ENCODE measurements around the gene CCDC177.

Gene CCDC177

GRCh38 chr14:69547701-69548348, 26.8 kb downstream of the CCDC177 start:
- H3K27ac ChIP-seq (ENCODE audit: insufficient read depth, low read depth, low read length, poor library complexity, severe bottlenecking): peak overlapping the region; percentile 64
- H3K9me3 ChIP-seq (ENCODE audit: control insufficient read depth, low read length): no peaks in the 10 kb centered on the region
- H3K4me3 ChIP-seq (ENCODE audit: insufficient read depth, low read depth, low read length): peak overlapping the region; percentile 37
- H3K36me3 ChIP-seq (ENCODE audit: control insufficient read depth, insufficient read depth, low read length): no peaks in the 10 kb centered on the region
- H3K27me3 ChIP-seq (ENCODE audit: control insufficient read depth, insufficient read depth, low read length, poor library complexity, severe bottlenecking): no peaks in the 10 kb centered on the region
- H3K4me1 ChIP-seq (ENCODE audit: control insufficient read depth, insufficient read depth, low read length): no peaks in the 10 kb centered on the region
- WGBS, 2 experiments: 3% methylated on average over 46 of the region's 46 CpGs

- Histone ChIP-seq H3K9me3 (ENCODE audit: control insufficient read depth, low read length) (no peaks in the 10 kb centered on the region), H3K27me3 (ENCODE audit: control insufficient read depth, insufficient read depth, low read length, poor library complexity, severe bottlenecking) (no peaks in the 10 kb centered on the region), H3K4me3 (ENCODE audit: insufficient read depth, low read depth, low read length) (no peak overlapping the region), H3K4me1 (ENCODE audit: control insufficient read depth, insufficient read depth, low read length) (no peaks in the 10 kb centered on the region), H3K27ac (ENCODE audit: insufficient read depth, low read depth, low read length, poor library complexity, severe bottlenecking) (no peak overlapping the region), H3K36me3 (ENCODE audit: control insufficient read depth, insufficient read depth, low read length) (no peaks in the 10 kb centered on the region)
- 76 to 82% methylated on average over 12 of the region's 12 CpGs for WGBS, 2 experiments
Observed at GRCh38 chr14:69543341-69544115, 31.1 kb downstream of the CCDC177 start.

- Histone ChIP-seq H3K27me3 (ENCODE audit: control insufficient read depth, insufficient read depth, low read length, poor library complexity, severe bottlenecking) (no peaks in the 10 kb centered on the region), H3K9me3 (ENCODE audit: control insufficient read depth, low read length) (no peaks in the 10 kb centered on the region), H3K36me3 (ENCODE audit: control insufficient read depth, insufficient read depth, low read length) (no peaks in the 10 kb centered on the region), H3K4me1 (ENCODE audit: control insufficient read depth, insufficient read depth, low read length) (no peaks in the 10 kb centered on the region), H3K27ac (ENCODE audit: insufficient read depth, low read depth, low read length, poor library complexity, severe bottlenecking) (no peak overlapping the region), H3K4me3 (ENCODE audit: insufficient read depth, low read depth, low read length) (no peak overlapping the region)
- WGBS, 2 experiments: 91 to 98% methylated on average over 2 of the region's 2 CpGs
Observed at GRCh38 chr14:69542311-69542710, 32.4 kb downstream of the CCDC177 start.

DNA sequence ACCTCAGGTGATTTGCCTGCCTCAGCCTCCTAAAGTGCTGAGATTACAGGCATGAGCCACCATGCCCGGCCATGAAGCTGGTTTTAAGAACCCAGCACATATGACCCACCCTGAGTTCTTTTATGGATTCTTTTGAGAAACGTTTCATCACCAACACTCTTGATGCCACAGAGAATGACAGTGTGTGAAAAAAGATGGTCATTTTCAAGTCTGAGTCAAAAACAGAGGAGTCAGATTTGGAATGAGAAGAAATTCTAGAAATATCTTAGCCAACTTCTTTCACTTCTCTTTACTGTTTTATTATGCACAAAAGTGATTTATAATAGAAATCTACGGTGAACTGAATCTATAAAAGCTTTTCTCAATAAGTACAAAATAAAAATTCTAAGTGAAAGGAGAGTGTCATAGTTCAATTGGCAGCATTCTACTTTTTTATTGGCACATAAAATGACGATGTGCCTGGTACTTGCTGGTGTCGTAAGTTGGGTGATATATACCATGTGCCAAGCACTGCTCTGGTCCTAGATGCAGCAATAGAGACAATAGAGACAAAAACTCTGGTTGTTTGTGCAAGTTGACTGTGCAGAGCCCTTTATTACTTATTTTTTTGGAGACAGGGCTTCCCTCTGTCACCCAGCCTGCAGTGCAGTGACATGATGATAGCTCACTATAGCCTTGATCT, 33.9 kb downstream of the CCDC177 start:
- Histone ChIP-seq H3K9me3 (ENCODE audit: control insufficient read depth, low read length) (no peaks in the 10 kb centered on the region), H3K27ac (ENCODE audit: insufficient read depth, low read depth, low read length, poor library complexity, severe bottlenecking) (no peak overlapping the region), H3K36me3 (ENCODE audit: control insufficient read depth, insufficient read depth, low read length) (no peaks in the 10 kb centered on the region), H3K27me3 (ENCODE audit: control insufficient read depth, insufficient read depth, low read length, poor library complexity, severe bottlenecking) (no peaks in the 10 kb centered on the region), H3K4me1 (ENCODE audit: control insufficient read depth, insufficient read depth, low read length) (no peaks in the 10 kb centered on the region), H3K4me3 (ENCODE audit: insufficient read depth, low read depth, low read length) (no peak overlapping the region)
- WGBS, 2 experiments: 93% methylated on average over 4 to 5 of the region's 5 CpGs

GRCh38 chr14:69539631-69540410, 34.9 kb downstream of the CCDC177 start:
- no peaks in the 10 kb centered on the region for H3K9me3 ChIP-seq (ENCODE audit: control insufficient read depth, low read length)
- H3K27me3 ChIP-seq (ENCODE audit: control insufficient read depth, insufficient read depth, low read length, poor library complexity, severe bottlenecking): no peaks in the 10 kb centered on the region
- H3K4me3 ChIP-seq (ENCODE audit: insufficient read depth, low read depth, low read length): no peak overlapping the region
- WGBS, 2 experiments: 86 to 93% methylated on average over 6 of the region's 6 CpGs
- no peaks in the 10 kb centered on the region for H3K36me3 ChIP-seq (ENCODE audit: control insufficient read depth, insufficient read depth, low read length)
- H3K4me1 ChIP-seq (ENCODE audit: control insufficient read depth, insufficient read depth, low read length): no peaks in the 10 kb centered on the region
- no peak overlapping the region for H3K27ac ChIP-seq (ENCODE audit: insufficient read depth, low read depth, low read length, poor library complexity, severe bottlenecking)

DNA sequence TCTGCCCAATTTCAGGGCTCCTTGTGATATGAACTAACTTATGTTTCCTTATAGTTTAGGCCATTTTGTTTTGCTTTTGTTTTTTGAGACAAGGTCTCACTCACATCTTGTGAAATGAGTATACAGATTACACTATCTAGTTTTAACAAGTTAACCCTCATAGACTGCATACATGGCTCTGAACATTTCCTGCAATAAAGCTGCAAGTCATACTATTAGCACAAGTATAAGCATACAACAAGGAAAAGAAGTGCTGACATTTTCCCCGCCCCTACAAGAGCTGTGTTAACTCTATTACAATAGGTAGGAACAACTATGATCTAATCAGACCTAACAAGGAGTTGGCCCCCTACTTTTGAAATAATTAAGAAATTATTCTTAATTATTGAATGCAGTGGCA, 35.9 kb downstream of the CCDC177 start:
- no peak overlapping the region for H3K27ac ChIP-seq (ENCODE audit: insufficient read depth, low read depth, low read length, poor library complexity, severe bottlenecking)
- no peaks in the 10 kb centered on the region for H3K4me1 ChIP-seq (ENCODE audit: control insufficient read depth, insufficient read depth, low read length)
- no peak overlapping the region for H3K4me3 ChIP-seq (ENCODE audit: insufficient read depth, low read depth, low read length)
- WGBS, 2 experiments: 83 to 100% methylated on average over 1 of the region's 1 CpG
- H3K27me3 ChIP-seq (ENCODE audit: control insufficient read depth, insufficient read depth, low read length, poor library complexity, severe bottlenecking): no peaks in the 10 kb centered on the region
- no peaks in the 10 kb centered on the region for H3K9me3 ChIP-seq (ENCODE audit: control insufficient read depth, low read length)
- no peaks in the 10 kb centered on the region for H3K36me3 ChIP-seq (ENCODE audit: control insufficient read depth, insufficient read depth, low read length)

DNA sequence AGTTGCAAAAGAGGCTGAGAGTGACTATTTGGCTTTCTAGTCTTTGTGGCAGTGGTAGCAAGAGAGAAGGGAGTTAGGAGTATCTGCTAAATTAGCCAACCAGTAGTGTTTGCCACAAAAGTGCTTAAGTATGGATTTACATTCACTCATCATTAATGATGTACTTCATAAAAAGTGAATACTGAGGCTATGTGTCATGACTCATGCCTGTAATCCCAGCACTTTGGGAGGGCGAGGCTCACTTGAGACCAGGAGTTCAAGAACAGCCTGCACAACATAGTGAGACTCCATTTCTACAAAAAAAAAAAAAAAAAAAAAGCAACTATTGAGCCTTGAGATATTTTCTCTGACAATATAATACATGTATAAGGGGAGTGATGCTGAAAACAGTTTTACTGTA, 36.8 kb downstream of the CCDC177 start:
- no peaks in the 10 kb centered on the region for H3K4me1 ChIP-seq (ENCODE audit: control insufficient read depth, insufficient read depth, low read length)
- no peaks in the 10 kb centered on the region for H3K9me3 ChIP-seq (ENCODE audit: control insufficient read depth, low read length)
- H3K27me3 ChIP-seq (ENCODE audit: control insufficient read depth, insufficient read depth, low read length, poor library complexity, severe bottlenecking): no peaks in the 10 kb centered on the region
- no peak overlapping the region for H3K4me3 ChIP-seq (ENCODE audit: insufficient read depth, low read depth, low read length)
- H3K27ac ChIP-seq (ENCODE audit: insufficient read depth, low read depth, low read length, poor library complexity, severe bottlenecking): no peak overlapping the region
- WGBS, 2 experiments: 82 to 100% methylated on average over 1 of the region's 1 CpG
- no peaks in the 10 kb centered on the region for H3K36me3 ChIP-seq (ENCODE audit: control insufficient read depth, insufficient read depth, low read length)

- H3K27ac ChIP-seq (ENCODE audit: insufficient read depth, low read depth, low read length, poor library complexity, severe bottlenecking): no peak overlapping the region
- H3K27me3 ChIP-seq (ENCODE audit: control insufficient read depth, insufficient read depth, low read length, poor library complexity, severe bottlenecking): no peaks in the 10 kb centered on the region
- no peak overlapping the region for H3K4me3 ChIP-seq (ENCODE audit: insufficient read depth, low read depth, low read length)
- H3K4me1 ChIP-seq (ENCODE audit: control insufficient read depth, insufficient read depth, low read length): no peaks in the 10 kb centered on the region
- H3K9me3 ChIP-seq (ENCODE audit: control insufficient read depth, low read length): no peaks in the 10 kb centered on the region
- no peaks in the 10 kb centered on the region for H3K36me3 ChIP-seq (ENCODE audit: control insufficient read depth, insufficient read depth, low read length)
Observed at GRCh38 chr14:69536971-69537370, 37.7 kb downstream of the CCDC177 start.

- WGBS, 2 experiments: 2 to 5% methylated on average over 4 of the region's 4 CpGs
- H3K9me3 ChIP-seq (ENCODE audit: control insufficient read depth, low read length): no peaks in the 10 kb centered on the region
- no peaks in the 10 kb centered on the region for H3K4me1 ChIP-seq (ENCODE audit: control insufficient read depth, insufficient read depth, low read length)
- H3K27ac ChIP-seq (ENCODE audit: insufficient read depth, low read depth, low read length, poor library complexity, severe bottlenecking): no peak overlapping the region
- no peaks in the 10 kb centered on the region for H3K36me3 ChIP-seq (ENCODE audit: control insufficient read depth, insufficient read depth, low read length)
- H3K4me3 ChIP-seq (ENCODE audit: insufficient read depth, low read depth, low read length): no peak overlapping the region
- no peaks in the 10 kb centered on the region for H3K27me3 ChIP-seq (ENCODE audit: control insufficient read depth, insufficient read depth, low read length, poor library complexity, severe bottlenecking)
Observed at GRCh38 chr14:69535230-69535848, 39.3 kb downstream of the CCDC177 start.

Data from ectodermal cell (in vitro differentiated cells).